ENCODE data around the gene CRCP.

- no peak for TF ChIP-seq CTCF (conservative IDR thresholded peaks at IDR 0.05; ENCODE audit: low read depth, low read length)
- no peak for TF ChIP-seq EZH2 (IDR thresholded peaks at IDR 0.05; ENCODE audit: low read length, unreplicated experiment)
These were observed 66.7 kb downstream of the CRCP start for GRCh38 chr7:66181329-66181728.
